PC-9 (cell line): ENCODE measurements around the gene ZNF776.

Source experiments
- CTCF ChIP-seq: fragments of 200-600 bp; sonication (generic); conservative IDR thresholded peaks from 2 replicates; pipeline ENCODE4 v1.6.1; 2017; ENCODE audit warnings: mixed run types, antibody characterized with exemption, mild to moderate bottlenecking, moderate library complexity
- EZH2 ChIP-seq: fragments of 200-600 bp; sonication (generic); IDR thresholded peaks from 2 replicates; pipeline ENCODE4 v1.8.0; 2017; ENCODE audit warnings: antibody characterized with exemption, low read depth

DNA sequence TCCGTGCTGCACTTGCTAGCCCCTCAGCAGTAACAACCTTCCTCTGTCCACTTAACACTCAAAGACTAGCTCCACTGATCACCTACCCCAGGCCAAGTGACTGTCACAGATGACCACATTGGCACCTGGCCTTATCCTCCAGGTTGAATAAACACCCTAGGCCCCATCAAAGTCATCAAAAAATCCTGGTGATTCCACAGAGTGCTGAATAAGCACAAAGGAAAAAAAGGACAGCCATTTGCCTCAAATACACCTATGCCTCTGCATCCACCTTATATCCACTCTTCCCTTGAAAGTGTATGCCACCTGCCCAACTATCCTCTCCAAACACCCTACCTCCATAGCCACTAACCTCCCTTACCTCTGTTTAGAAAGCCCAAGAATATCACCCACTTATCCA lies 40.3 kb upstream of the ZNF776 start:
- no peak for TF ChIP-seq CTCF
- TF ChIP-seq EZH2, result no peak
